Measurements from ENCODE around the gene LIPA.
"Not testable (repeated sequence)": the region's sequence is repeated elsewhere in the genome, so short reads cannot be mapped to it uniquely, and the experiment has no call there.

The LIPA gene

GRCh38 chr10:89269433-89270152, 18.0 kb upstream of the LIPA start:
- no peak for DNase-seq

GRCh38 chr10:89266721-89267453, 15.3 kb upstream of the LIPA start:
- DNase-seq, result no peak

GRCh38 chr10:89263531-89263930, 12.0 kb upstream of the LIPA start:
- no peak for DNase-seq

GRCh38 chr10:89263091-89263490, 11.5 kb upstream of the LIPA start:
- DNase-seq, result no peak

- DNase-seq, result no peak
Measured at GRCh38 chr10:89262086-89263051, 10.8 kb upstream of the LIPA start.

- no peak for DNase-seq
Measured at GRCh38 chr10:89258881-89259280, 7.3 kb upstream of the LIPA start.

- no peak for DNase-seq
Measured at GRCh38 chr10:89257581-89257980, 6.0 kb upstream of the LIPA start.

GRCh38 chr10:89256962-89257361, 5.4 kb upstream of the LIPA start:
- no peak for DNase-seq

- no peak for DNase-seq
Measured at GRCh38 chr10:89256340-89256739, 4.8 kb upstream of the LIPA start.

- DNase-seq, result no peak
Measured at GRCh38 chr10:89255793-89256192, 4.2 kb upstream of the LIPA start.

GRCh38 chr10:89255091-89255579, 3.6 kb upstream of the LIPA start:
- DNase-seq, result not testable (repeated sequence)

- DNase-seq, result no peak
Measured at GRCh38 chr10:89252225-89252585, 630 bp upstream of the LIPA start.

GRCh38 chr10:89250865-89251408, 638 bp downstream of the LIPA start:
- DNase-seq, result no peak

- DNase-seq, result no peak
Measured at GRCh38 chr10:89248990-89249389, 2.6 kb downstream of the LIPA start.

GRCh38 chr10:89247623-89248022, 4.0 kb downstream of the LIPA start:
- not testable (repeated sequence) for DNase-seq

- DNase-seq, result no peak
Measured at GRCh38 chr10:89245802-89246201, 5.8 kb downstream of the LIPA start.

- DNase-seq, result no peak
Measured at GRCh38 chr10:89242840-89243568, 8.6 kb downstream of the LIPA start.

GRCh38 chr10:89242345-89242684, 9.3 kb downstream of the LIPA start:
- DNase-seq, result no peak

GRCh38 chr10:89241486-89242344, 9.9 kb downstream of the LIPA start:
- DNase-seq, result no peak

GRCh38 chr10:89241026-89241425, 10.5 kb downstream of the LIPA start:
- no peak for DNase-seq

- DNase-seq, result no peak
Measured at GRCh38 chr10:89240519-89240918, 11.1 kb downstream of the LIPA start.

All from activated gamma-delta T cell treated with Interleukin-2 at 50 U/mL for 16 hours (primary cell).